ENCODE measurements around the gene SGIP1.
"Not testable (repeated sequence)": the region's sequence is repeated elsewhere in the genome, so short reads cannot be mapped to it uniquely, and the experiment has no call there.

Gene SGIP1

DNA sequence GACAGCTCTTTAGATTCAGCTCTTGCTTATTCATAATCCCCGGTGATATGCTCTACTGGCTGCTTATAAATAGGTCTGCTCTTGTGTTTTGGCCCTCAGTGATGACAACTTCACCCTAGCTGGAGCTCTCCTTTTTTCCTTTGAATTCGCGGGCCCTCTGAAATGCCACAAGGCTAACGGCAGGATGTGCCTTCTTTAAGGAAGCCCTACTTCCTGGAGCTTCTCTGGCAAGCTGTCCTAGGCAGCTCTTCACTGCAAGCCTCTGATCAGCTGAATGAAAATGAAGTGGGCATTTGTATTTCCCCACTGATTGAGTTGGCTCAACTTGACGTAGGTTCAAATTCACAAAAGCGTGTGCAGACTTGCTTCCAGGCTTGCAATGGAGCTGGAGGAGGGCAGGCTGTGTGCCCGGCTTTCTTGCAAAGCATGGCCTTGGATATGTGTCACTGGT, 22.2 kb downstream of the SGIP1 start:
- no peak for DNase-seq (ENCODE audit: low read depth)

DNA sequence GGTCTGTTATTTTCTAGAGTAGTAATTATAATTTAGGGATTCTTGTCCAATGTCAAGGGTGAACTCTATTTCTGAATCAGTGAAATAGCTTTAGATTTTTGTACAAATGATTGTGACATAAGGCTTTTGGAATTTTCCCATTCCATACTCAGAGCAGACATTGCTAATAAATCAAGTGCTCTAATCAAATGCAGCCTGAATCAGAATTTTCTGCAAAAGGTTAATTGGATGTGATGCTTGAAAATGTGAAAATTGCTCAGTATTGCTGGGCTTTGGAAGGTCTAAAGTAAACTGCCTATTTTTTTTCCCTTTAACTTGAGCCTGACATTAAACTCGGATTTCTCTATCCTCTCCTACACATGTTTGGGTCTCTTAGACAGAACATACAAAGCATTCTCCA, 23.2 kb downstream of the SGIP1 start:
- DNase-seq (ENCODE audit: low read depth) = peak; percentile 47

- no peak for DNase-seq (ENCODE audit: low read depth)
Measured at GRCh38 chr1:66559517-66559916, 25.6 kb downstream of the SGIP1 start.

DNA sequence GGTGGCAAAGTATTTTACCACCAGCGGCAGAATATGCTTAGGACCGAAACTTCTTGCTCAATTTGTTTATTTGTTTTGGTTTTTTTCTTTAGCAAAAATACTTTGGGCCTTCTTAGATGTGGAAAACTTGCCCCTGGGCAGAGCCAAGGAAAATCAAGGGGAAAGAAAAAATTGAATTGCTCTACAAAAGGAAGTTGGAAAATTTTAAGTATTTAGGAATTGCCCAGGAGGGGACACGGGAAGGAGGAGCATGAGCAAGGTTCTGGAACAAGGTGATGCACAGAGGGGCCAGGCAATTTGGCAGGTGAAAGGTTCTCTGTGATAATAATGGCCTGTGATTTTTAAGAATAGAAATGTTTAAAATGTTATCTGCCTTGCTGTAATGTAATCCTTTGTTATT, 28.6 kb downstream of the SGIP1 start:
- peak; percentile 27 for DNase-seq (ENCODE audit: low read depth)

- DNase-seq (ENCODE audit: low read depth) = peak; percentile 97
Measured at GRCh38 chr1:66563094-66563800, 29.3 kb downstream of the SGIP1 start.

- DNase-seq (ENCODE audit: low read depth) = peak; percentile 100
Measured at GRCh38 chr1:66563941-66564630, 30.1 kb downstream of the SGIP1 start.

GRCh38 chr1:66570196-66570595, 36.2 kb downstream of the SGIP1 start:
- DNase-seq (ENCODE audit: low read depth) = no peak

GRCh38 chr1:66571789-66572188, 37.8 kb downstream of the SGIP1 start:
- DNase-seq (ENCODE audit: low read depth) = peak; percentile 91

GRCh38 chr1:66575739-66576138, 41.8 kb downstream of the SGIP1 start:
- no peak for DNase-seq (ENCODE audit: low read depth)

DNA sequence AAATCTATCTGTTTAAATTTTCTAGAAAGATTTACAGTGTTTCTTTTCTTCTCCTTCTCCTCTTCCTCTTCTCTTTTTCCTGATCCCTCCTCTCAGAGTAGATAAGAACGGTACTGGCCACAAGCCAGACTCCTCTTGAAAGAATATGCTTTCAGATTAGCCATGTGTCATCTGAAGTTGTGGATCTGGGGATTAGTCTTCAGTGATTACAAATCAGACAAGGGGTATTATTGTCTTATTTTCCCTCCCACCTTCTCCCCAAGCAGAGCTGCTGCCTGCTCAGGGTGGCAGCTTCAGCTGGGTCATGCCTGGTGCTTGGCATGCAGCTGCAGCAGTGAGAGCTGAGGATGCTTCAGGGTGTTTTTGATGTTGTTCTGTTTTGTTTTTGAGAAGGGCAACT, 42.7 kb downstream of the SGIP1 start:
- peak; percentile 60 for DNase-seq (ENCODE audit: low read depth)

DNA sequence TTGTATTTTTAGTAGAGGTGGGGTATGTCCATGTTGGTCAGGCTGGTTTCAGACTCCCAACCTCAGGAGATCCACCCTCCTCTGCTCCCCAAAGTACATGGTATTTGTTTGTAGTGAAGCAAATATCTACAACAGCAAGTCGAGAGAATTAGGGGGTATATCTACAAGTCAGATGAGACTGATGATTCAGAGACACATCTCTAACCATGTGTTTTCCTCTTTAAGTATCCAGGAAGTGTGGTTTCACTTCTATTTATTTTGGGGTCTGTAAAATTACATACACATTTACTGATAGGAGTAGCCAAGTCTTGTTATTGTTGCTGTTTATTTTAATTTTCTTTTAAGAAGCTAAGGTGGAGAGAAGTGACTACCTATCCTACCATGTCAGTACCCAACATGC, 44.9 kb downstream of the SGIP1 start:
- DNase-seq (ENCODE audit: low read depth) = no peak

- no peak for DNase-seq (ENCODE audit: low read depth)
Measured at GRCh38 chr1:66580081-66580480, 46.1 kb downstream of the SGIP1 start.

- DNase-seq (ENCODE audit: low read depth) = no peak
Measured at GRCh38 chr1:66583021-66583420, 49.1 kb downstream of the SGIP1 start.

- no peak for DNase-seq (ENCODE audit: low read depth)
Measured at GRCh38 chr1:66585002-66585401, 51.0 kb downstream of the SGIP1 start.

DNA sequence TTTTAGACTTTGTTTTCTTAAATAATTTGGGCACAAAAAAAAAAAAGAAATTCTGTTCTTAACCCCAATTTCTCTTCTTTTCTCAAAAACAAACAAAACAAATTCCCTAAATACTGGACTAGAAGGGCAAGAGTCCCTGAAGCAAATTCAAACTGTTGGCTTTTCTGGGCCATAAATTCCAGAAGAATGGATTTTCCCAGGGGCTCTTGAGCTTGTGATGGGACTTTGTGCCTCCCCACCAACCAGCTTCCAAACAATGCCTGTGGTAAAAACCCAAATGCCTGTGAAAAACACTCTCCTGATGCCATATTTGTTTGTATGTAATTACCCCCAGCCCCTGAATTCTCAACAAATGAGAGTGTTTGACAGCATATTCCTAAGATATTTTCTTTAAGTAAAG, 55.4 kb downstream of the SGIP1 start:
- DNase-seq (ENCODE audit: low read depth) = no peak

DNA sequence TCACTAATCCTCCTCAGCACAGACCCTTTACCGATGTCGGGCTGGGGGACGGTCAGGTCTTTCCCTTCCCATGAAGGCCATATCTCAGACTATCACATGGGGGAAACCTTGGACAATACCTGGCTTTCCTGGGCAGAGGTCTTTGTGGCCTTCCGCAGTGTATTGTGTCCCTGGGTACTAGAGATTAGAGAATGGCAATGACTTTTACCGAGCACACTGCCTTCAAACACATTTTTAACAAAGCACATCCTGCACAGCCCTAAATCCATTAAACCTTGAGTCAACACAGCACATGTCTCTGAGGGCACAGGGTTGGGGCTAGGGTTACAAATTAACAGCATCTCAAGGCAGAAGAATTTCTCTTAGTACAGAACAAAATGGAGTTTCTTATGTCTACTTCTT, 58.2 kb downstream of the SGIP1 start:
- DNase-seq (ENCODE audit: low read depth) = not testable (repeated sequence)

DNA sequence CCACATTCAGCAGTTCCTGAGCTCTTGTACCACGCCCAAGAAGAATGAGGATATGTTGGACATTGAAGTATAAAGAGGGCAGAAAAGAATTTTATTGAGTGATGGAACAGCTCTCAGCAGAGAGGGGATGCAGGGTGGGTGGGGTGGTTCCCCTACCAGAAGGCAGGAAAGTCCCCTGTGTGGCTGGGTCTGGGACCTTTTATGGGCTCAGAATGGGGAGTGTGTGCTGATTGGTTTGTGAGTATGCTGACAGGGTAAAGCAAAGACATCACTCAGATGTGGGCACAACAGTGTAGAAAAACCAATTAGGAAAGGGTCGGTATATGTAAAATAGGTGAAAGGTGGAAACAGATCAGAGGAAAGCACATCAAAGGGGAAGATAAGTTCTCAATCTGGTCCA, 62.2 kb downstream of the SGIP1 start:
- no peak for DNase-seq (ENCODE audit: low read depth)

DNA sequence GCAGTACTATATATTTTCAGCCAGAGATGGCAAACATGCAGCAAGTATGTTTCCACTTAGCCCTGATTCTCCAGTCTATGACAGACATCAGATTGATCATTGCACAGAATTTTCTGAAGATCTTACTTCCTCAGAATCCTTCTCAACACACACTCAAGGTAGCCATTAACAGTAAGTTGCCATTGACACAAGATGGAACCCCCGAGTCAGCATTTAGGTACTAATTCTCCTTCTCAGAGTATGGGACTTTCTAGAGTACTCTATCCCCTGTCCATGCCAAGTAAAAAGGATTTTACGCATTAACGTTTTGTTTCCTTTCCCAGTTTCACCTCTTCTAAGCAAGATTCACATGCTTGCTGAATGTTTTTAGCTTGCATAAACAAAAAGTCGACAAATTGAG, 63.5 kb downstream of the SGIP1 start:
- no peak for DNase-seq (ENCODE audit: low read depth)

DNA sequence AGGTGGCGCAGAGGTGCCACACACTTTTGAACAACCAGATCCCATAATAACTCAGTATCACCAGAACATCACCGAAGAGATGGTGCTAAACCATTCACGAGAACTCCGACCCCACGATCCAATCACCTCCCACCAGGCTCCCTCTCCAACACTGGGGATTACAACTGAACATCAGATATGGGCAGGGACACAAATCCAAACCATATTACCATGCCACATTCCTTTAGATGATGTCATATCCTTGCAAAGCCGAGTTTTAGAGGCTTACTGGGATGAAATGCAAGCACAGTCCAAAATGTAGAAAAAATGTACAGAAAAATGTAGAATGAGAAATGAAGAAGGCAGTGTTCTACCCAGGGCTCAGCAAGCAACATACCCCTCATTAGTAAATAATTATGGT, 64.7 kb downstream of the SGIP1 start:
- DNase-seq (ENCODE audit: low read depth) = peak; percentile 90

GRCh38 chr1:66599346-66599745, 65.4 kb downstream of the SGIP1 start:
- DNase-seq (ENCODE audit: low read depth) = no peak

GRCh38 chr1:66599899-66600737, 66.2 kb downstream of the SGIP1 start:
- DNase-seq (ENCODE audit: low read depth) = no peak

GRCh38 chr1:66605419-66605997, 71.6 kb downstream of the SGIP1 start:
- no peak for DNase-seq (ENCODE audit: low read depth)

All from ELR (cell line).